ENCODE results near the gene BCOR. TPM values are rescaled to one million over a fixed set of nuclear protein-coding genes. Genes with fewer than 3 reads are reported as not detected.

The BCOR gene
- total RNA-seq, 2 experiments from 2014 or later: 46.6 to 46.8 TPM

- Mint-ChIP-seq H3K27ac (no peak overlapping the region), H3K4me3 (no peak overlapping the region), H3K4me1 (peaks cover 16% of the 10 kb centered on the region), H3K27me3 (peaks cover 34% of the 10 kb centered on the region), H3K36me3 (ENCODE audit: low read depth) (no peaks in the 10 kb centered on the region), H3K9me3 (no peaks in the 10 kb centered on the region)
- no peak for DNase-seq
- CTCF ChIA-PET: no interaction called here
- POLR2A ChIA-PET: interaction anchor here (0.6 to 1.1 kb wide), 3 partner anchors 10 to 148 kb away, joined by 3 to 4 read pairs (median 3); no protein-coding TSS in a partner anchor
Measured at GRCh38 chrX:40003428-40004245, 94.1 kb downstream of the BCOR start.

DNA sequence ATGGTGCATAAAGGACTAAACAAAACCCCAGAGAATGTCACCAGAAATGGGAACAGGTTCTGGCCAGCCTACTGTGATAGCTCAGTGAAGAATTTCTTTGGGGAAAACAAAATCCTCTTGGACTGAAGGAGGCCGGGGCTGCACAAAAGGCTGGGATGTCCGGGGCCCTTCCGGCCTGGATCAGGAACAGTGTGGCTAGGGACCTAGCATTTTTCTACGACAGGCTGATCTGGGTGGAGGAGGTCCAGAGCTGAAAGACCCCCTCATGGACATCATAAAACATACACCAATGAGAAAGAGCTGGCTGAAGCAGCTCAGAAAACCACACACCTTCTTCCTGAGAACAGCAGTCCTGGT lies 94.7 kb downstream of the BCOR start:
- Mint-ChIP-seq H3K4me1 (peaks cover 15% of the 10 kb centered on the region), H3K36me3 (ENCODE audit: low read depth) (no peaks in the 10 kb centered on the region), H3K27me3 (peaks cover 33% of the 10 kb centered on the region), H3K4me3 (no peak overlapping the region), H3K27ac (no peak overlapping the region), H3K9me3 (no peaks in the 10 kb centered on the region)
- ChIA-PET CTCF (no interaction called here), POLR2A (interaction anchor here (0.6 kb wide), 2 partner anchors 31 to 148 kb away, joined by 3 to 4 read pairs; no protein-coding TSS in a partner anchor)
- DNase-seq: no peak
